CD8-positive, alpha-beta memory T cell (primary cell): ENCODE data around the gene MCF2L2. TPM values are rescaled to one million over a fixed set of nuclear protein-coding genes. Genes with fewer than 3 reads are reported as not detected.

ENCODE experiments used
- CTCF ChIA-PET: fragments of 350-600 bp; sonication (Branson Sonifier 250); formaldehyde crosslinking; loops from one replicate; lab custom pipeline; 2021; ENCODE audit warnings: antibody characterized with exemption; lab: Charles Lee
- POLR2A ChIA-PET: fragments of 350-600 bp; sonication (Branson Sonifier 250); formaldehyde crosslinking; loops from one replicate; lab custom pipeline; 2021; ENCODE audit warnings: antibody characterized with exemption; lab: Charles Lee
- DNase-seq, 5 donors: peaks; one replicate each; pipeline versions ENCODE4 v3.0.0 to v3.0.0-alpha.2; 2020 to 2022; ENCODE audit warnings: mixed read lengths in 1 of 5
- H3K27ac ChIP-seq: one replicate; pipeline ENCODE4 v1.7.0; 2013; ENCODE audit warnings: low read depth, mild to moderate bottlenecking, low read length, moderate library complexity
- H3K27me3 ChIP-seq: 2 replicates; pipeline ENCODE4 v1.7.0; 2013; ENCODE audit warnings: low read length, mild to moderate bottlenecking; ENCODE audit not compliant: insufficient read depth, poor library complexity, severe bottlenecking
- H3K36me3 ChIP-seq: 2 replicates; pipeline ENCODE4 v1.7.0; 2013; ENCODE audit warnings: mild to moderate bottlenecking, low read length, moderate library complexity; ENCODE audit not compliant: insufficient read depth
- H3K4me1 ChIP-seq: 2 replicates; pipeline ENCODE4 v1.7.0; 2013; ENCODE audit warnings: mild to moderate bottlenecking, low read length, moderate library complexity; ENCODE audit not compliant: insufficient read depth
- H3K4me3 ChIP-seq: 2 replicates; pipeline ENCODE4 v1.7.0; 2013; ENCODE audit warnings: mild to moderate bottlenecking, low read length
- H3K9me3 ChIP-seq: 2 replicates; pipeline ENCODE4 v1.7.0; 2013; ENCODE audit warnings: mild to moderate bottlenecking, low read length
- H3K27ac Mint-ChIP-seq, 8 donors: one replicate each; pipeline ENCODE4 v1.8.0; 2020 to 2021; ENCODE audit warnings: mixed read lengths in 8 of 8, mild to moderate bottlenecking in 6 of 8, inconsistent platforms in 3 of 8, moderate library complexity in 3 of 8
- H3K27me3 Mint-ChIP-seq, 2 donors: one replicate each; pipeline ENCODE4 v1.8.0; 2020 to 2021; ENCODE audit warnings: mixed read lengths in 2 of 2, mild to moderate bottlenecking in 1 of 2, moderate library complexity in 1 of 2
- H3K36me3 Mint-ChIP-seq, 3 donors: one replicate each; pipeline ENCODE4 v1.8.0; 2020 to 2021; ENCODE audit warnings: mixed read lengths in 3 of 3, inconsistent platforms in 1 of 3, mild to moderate bottlenecking in 1 of 3
- H3K4me1 Mint-ChIP-seq, 3 donors: one replicate each; pipeline ENCODE4 v1.8.0; 2020 to 2021; ENCODE audit warnings: mixed read lengths in 3 of 3, inconsistent platforms in 1 of 3, mild to moderate bottlenecking in 1 of 3
- H3K4me3 Mint-ChIP-seq, 7 donors: one replicate each; pipeline ENCODE4 v1.8.0; 2020 to 2021; ENCODE audit warnings: mixed read lengths in 7 of 7, mild to moderate bottlenecking in 6 of 7, moderate library complexity in 4 of 7, inconsistent platforms in 2 of 7
- H3K9me3 Mint-ChIP-seq, 5 donors: one replicate each; pipeline ENCODE4 v1.8.0; 2020 to 2022; ENCODE audit warnings: mixed read lengths in 5 of 5, mild to moderate bottlenecking in 3 of 5, moderate library complexity in 2 of 5, inconsistent platforms in 1 of 5
- polyA plus RNA-seq: library from polyadenylated mRNA; unstranded; fragments of 300-500 nt; fragmentation: Illumina TruSeq; gene quantifications from one replicate; pipeline ENCODE4 v1.2.3, GENCODE V29; 2021
- total RNA-seq, 2 experiments: library from RNA; stranded (reverse); gene quantifications; one replicate each; pipeline ENCODE4 v1.2.3, GENCODE V29; 2021

Gene MCF2L2
- total and polyA plus RNA-seq, 3 experiments from 2014 or later, result 0.78 to 3.5 (median 2.8) TPM

DNA sequence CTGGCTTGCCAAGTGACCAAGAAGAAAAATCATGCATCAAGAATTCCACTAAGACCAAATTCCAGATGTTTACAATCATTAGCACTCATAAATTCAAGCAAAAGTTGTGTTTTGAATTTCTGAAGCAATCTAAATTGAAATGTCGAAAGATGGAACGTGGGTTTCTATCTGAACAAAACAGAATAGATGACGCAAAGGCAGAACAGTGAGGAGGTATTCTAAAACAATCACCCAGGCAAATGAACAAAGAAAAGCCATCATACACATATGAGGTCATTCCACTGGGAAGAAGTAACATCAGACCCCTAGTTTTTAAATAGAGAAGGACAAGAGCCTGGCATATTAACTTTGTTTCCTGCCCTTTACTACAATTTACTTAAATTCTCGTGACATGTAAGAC lies 58.0 kb downstream of the MCF2L2 start:
- Histone ChIP-seq H3K27me3 (no peaks in the 10 kb centered on the region), H3K27ac (no peak overlapping the region), H3K9me3 (no peaks in the 10 kb centered on the region), H3K4me3 (no peak overlapping the region), H3K4me1 (no peaks in the 10 kb centered on the region), H3K36me3 (no peaks in the 10 kb centered on the region)
- no peak overlapping the region for H3K4me3 Mint-ChIP-seq
- CTCF ChIA-PET, result no interaction called here
- no peak overlapping the region for H3K27ac Mint-ChIP-seq
- H3K27me3 Mint-ChIP-seq, result no peaks in the 10 kb centered on the region
- DNase-seq, result no peak
- H3K36me3 Mint-ChIP-seq, result peaks cover 0 to 5% (median 0%) of the 10 kb centered on the region in 3 donors
- no peaks in the 10 kb centered on the region for H3K9me3 Mint-ChIP-seq
- peaks cover 2 to 12% (median 12%) of the 10 kb centered on the region in 3 donors for H3K4me1 Mint-ChIP-seq
- POLR2A ChIA-PET, result no interaction called here

DNA sequence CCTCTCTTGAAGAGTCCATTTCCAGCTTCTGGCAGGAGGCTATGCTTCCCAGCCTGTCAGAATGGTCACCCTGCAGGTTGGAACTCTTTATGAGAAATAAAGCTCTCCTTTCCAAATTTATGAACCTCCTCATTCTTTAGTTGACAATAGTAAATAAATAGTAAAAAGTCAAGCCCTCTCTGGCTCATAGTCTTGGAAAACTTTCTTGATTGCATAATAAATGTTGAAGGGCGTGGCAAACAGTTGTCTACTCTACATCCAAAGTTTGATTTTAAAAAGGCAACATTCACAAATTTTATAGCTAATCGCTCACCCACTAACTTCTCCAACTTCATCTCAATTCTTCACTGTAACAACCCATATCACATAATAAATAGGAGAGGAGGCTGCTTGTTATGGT lies 58.8 kb downstream of the MCF2L2 start:
- Histone ChIP-seq H3K4me3 (no peak overlapping the region), H3K36me3 (no peaks in the 10 kb centered on the region), H3K4me1 (no peaks in the 10 kb centered on the region), H3K27me3 (no peaks in the 10 kb centered on the region), H3K9me3 (no peaks in the 10 kb centered on the region), H3K27ac (peak overlapping the region; percentile 18)
- Mint-ChIP-seq H3K36me3 (peaks cover 0 to 2% (median 0%) of the 10 kb centered on the region in 3 donors), H3K4me3 (no peak overlapping the region), H3K4me1 (peaks cover 2 to 12% (median 12%) of the 10 kb centered on the region in 3 donors), H3K27me3 (no peaks in the 10 kb centered on the region), H3K9me3 (no peaks in the 10 kb centered on the region), H3K27ac (no peak overlapping the region)
- ChIA-PET CTCF (interaction anchor here (1.0 kb wide), 1 partner anchor 15 kb away, joined by 3 read pairs; no protein-coding TSS in a partner anchor), POLR2A (no interaction called here)
- no peak for DNase-seq

DNA sequence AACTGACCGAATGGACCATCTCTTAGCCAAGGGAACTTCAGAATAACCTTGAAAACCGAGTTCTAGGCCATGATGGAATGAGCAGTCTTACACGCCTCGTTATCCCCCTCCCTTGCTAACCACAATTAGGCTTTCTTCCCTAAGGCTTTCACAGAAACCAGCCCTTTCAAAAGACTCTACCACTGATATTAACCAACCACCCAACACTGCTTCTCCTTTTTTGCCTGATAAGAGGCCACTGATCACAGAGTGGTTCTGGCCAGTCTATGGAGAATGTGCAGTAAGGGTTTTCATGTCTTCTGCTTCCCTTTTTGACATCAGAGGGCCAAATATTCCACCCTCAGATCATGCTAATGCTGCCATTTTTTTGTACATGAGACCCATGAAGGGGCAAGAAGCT lies 59.3 kb downstream of the MCF2L2 start:
- H3K4me3 Mint-ChIP-seq, result no peak overlapping the region
- Histone ChIP-seq H3K4me3 (no peak overlapping the region), H3K9me3 (no peaks in the 10 kb centered on the region), H3K27ac (peak overlapping the region; percentile 18), H3K4me1 (no peaks in the 10 kb centered on the region), H3K36me3 (no peaks in the 10 kb centered on the region), H3K27me3 (no peaks in the 10 kb centered on the region)
- H3K4me1 Mint-ChIP-seq, result peaks cover 2 to 12% (median 12%) of the 10 kb centered on the region in 3 donors
- H3K27ac Mint-ChIP-seq, result no peak overlapping the region
- H3K36me3 Mint-ChIP-seq, result peaks cover 0 to 2% (median 0%) of the 10 kb centered on the region in 3 donors
- no peak for DNase-seq
- ChIA-PET CTCF (interaction anchor here (1.0 kb wide), 1 partner anchor 16 kb away, joined by 3 read pairs; no protein-coding TSS in a partner anchor), POLR2A (no interaction called here)
- H3K27me3 Mint-ChIP-seq, result no peaks in the 10 kb centered on the region
- no peaks in the 10 kb centered on the region for H3K9me3 Mint-ChIP-seq

- H3K9me3 Mint-ChIP-seq, result no peaks in the 10 kb centered on the region
- no peak for DNase-seq
- Histone ChIP-seq H3K27me3 (no peaks in the 10 kb centered on the region), H3K36me3 (no peaks in the 10 kb centered on the region), H3K9me3 (no peaks in the 10 kb centered on the region), H3K27ac (no peak overlapping the region), H3K4me1 (no peaks in the 10 kb centered on the region), H3K4me3 (no peak overlapping the region)
- peak overlapping the region in 1 of 8 donors; percentile 29 for H3K27ac Mint-ChIP-seq
- peaks cover 0 to 2% of the 10 kb centered on the region in 2 donors for H3K27me3 Mint-ChIP-seq
- ChIA-PET CTCF (no interaction called here), POLR2A (no interaction called here)
- peaks cover 0 to 10% (median 7%) of the 10 kb centered on the region in 3 donors for H3K36me3 Mint-ChIP-seq
- peaks cover 2 to 14% (median 5%) of the 10 kb centered on the region in 3 donors for H3K4me1 Mint-ChIP-seq
- no peak overlapping the region for H3K4me3 Mint-ChIP-seq
These were observed 67.3 kb downstream of the MCF2L2 start for GRCh38 chr3:183360971-183361624.

DNA sequence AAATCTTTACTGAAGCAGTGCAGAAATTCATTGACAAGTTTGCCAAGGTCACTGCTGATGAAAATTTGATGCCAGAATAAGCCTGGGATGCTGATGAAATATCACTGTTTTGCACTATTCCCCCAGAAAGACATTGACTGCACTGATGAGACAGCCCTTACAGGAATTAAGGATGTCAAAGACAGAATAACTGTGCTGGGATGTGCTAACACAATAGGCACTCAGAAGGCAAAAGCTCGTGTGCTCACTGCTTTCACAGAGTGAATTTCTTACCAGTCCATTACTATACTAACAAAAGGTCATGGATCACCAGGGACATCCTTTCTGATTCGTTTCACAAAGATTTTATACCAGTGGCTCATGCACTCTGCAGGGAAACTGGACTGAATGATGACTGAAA lies 69.4 kb downstream of the MCF2L2 start:
- POLR2A ChIA-PET, result no interaction called here
- peaks cover 0 to 10% (median 7%) of the 10 kb centered on the region in 3 donors for H3K36me3 Mint-ChIP-seq
- Histone ChIP-seq H3K9me3 (no peaks in the 10 kb centered on the region), H3K4me3 (no peak overlapping the region), H3K4me1 (no peaks in the 10 kb centered on the region), H3K27me3 (no peaks in the 10 kb centered on the region), H3K27ac (no peak overlapping the region), H3K36me3 (no peaks in the 10 kb centered on the region)
- no peak overlapping the region for H3K27ac Mint-ChIP-seq
- H3K27me3 Mint-ChIP-seq, result peaks cover 0 to 2% of the 10 kb centered on the region in 2 donors
- CTCF ChIA-PET, result no interaction called here
- no peaks in the 10 kb centered on the region for H3K9me3 Mint-ChIP-seq
- DNase-seq, result no peak
- H3K4me3 Mint-ChIP-seq, result no peak overlapping the region
- H3K4me1 Mint-ChIP-seq, result peaks cover 0 to 7% (median 0%) of the 10 kb centered on the region in 3 donors

GRCh38 chr3:183357564-183358079 lies 70.8 kb downstream of the MCF2L2 start:
- H3K27me3 ChIP-seq, result no peaks in the 10 kb centered on the region
- POLR2A ChIA-PET, result no interaction called here
- Mint-ChIP-seq H3K27ac (no peak overlapping the region), H3K9me3 (no peaks in the 10 kb centered on the region), H3K27me3 (peaks cover 0 to 2% of the 10 kb centered on the region in 2 donors), H3K4me1 (peaks cover 0 to 7% (median 0%) of the 10 kb centered on the region in 3 donors), H3K36me3 (peaks cover 0 to 10% (median 7%) of the 10 kb centered on the region in 3 donors), H3K4me3 (no peak overlapping the region)
- CTCF ChIA-PET, result no interaction called here
- no peak overlapping the region for H3K4me3 ChIP-seq
- H3K36me3 ChIP-seq, result no peaks in the 10 kb centered on the region
- H3K4me1 ChIP-seq, result no peaks in the 10 kb centered on the region
- no peaks in the 10 kb centered on the region for H3K9me3 ChIP-seq
- peak overlapping the region; percentile 40 for H3K27ac ChIP-seq
- DNase-seq, result no peak

DNA sequence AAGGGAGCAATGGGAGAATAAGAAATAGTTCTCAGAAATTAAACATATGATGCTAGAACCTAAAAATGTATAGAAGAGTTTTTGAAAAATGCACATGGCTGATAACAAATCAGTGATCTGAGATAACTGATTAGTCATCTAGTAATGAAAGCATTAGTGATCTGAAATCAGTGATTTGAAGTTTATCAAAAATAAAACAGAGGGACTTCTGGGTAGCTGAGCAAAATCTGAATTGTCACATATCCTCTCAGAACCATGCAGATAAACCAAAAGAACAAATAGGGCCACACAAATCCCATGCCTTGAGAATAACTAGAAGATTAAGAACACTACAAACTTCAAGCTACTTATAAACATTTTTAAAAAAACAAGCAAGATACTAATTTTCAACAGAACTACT lies 71.5 kb downstream of the MCF2L2 start:
- Mint-ChIP-seq H3K27me3 (peaks cover 0 to 2% of the 10 kb centered on the region in 2 donors), H3K4me3 (no peak overlapping the region), H3K4me1 (peaks cover 0 to 7% (median 0%) of the 10 kb centered on the region in 3 donors), H3K27ac (no peak overlapping the region), H3K36me3 (peaks cover 0 to 10% (median 7%) of the 10 kb centered on the region in 3 donors), H3K9me3 (no peaks in the 10 kb centered on the region)
- no peak for DNase-seq
- Histone ChIP-seq H3K9me3 (no peaks in the 10 kb centered on the region), H3K36me3 (no peaks in the 10 kb centered on the region), H3K4me1 (no peaks in the 10 kb centered on the region), H3K27me3 (no peaks in the 10 kb centered on the region), H3K27ac (peak overlapping the region; percentile 40), H3K4me3 (no peak overlapping the region)
- CTCF ChIA-PET, result no interaction called here
- POLR2A ChIA-PET, result no interaction called here

DNA sequence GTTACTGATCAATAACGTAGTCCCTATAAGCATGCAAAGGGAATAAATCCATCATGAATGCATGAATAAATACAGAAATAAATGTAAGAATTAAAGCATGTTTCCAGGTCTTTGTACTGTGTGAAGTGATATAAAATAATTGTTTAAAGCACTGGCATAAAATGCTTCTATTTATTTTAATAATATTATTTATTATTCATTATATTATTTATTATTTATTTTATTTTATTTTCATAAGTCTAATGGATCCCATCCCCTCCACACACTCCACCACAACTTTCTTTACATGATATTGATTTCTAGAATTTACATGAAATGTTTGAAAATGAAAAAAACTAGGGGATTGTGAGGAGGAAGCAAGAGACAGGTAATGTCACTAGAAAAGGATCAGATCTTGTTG lies 73.5 kb downstream of the MCF2L2 start:
- Mint-ChIP-seq H3K9me3 (no peaks in the 10 kb centered on the region), H3K36me3 (peaks cover 0 to 10% (median 7%) of the 10 kb centered on the region in 3 donors), H3K27ac (no peak overlapping the region), H3K4me1 (peaks cover 7 to 15% (median 8%) of the 10 kb centered on the region in 3 donors), H3K4me3 (no peak overlapping the region), H3K27me3 (no peaks in the 10 kb centered on the region)
- Histone ChIP-seq H3K36me3 (no peaks in the 10 kb centered on the region), H3K9me3 (no peaks in the 10 kb centered on the region), H3K4me1 (peaks cover 10% of the 10 kb centered on the region), H3K4me3 (no peak overlapping the region), H3K27me3 (no peaks in the 10 kb centered on the region), H3K27ac (no peak overlapping the region)
- no peak for DNase-seq
- CTCF ChIA-PET, result interaction anchor here (0.6 kb wide), 1 partner anchor 79 kb away, joined by 3 read pairs; no protein-coding TSS in a partner anchor
- POLR2A ChIA-PET, result no interaction called here
